Fibroblast of lung (primary cell): ENCODE data around the gene RPL11.
"Not testable (repeated sequence)": the region's sequence is repeated elsewhere in the genome, so short reads cannot be mapped to it uniquely, and the experiment has no call there.

Source experiments
- CTCF ChIP-seq, 2 donors: IDR thresholded peaks in 1 of 2; conservative IDR thresholded peaks in 1 of 2; 1 replicate in 1 of 2; 2 replicates in 1 of 2; pipeline ENCODE4 v1.5.1; 2011 to 2012; ENCODE audit warnings: low read length in 2 of 2, control low read depth in 1 of 2, inconsistent platforms in 1 of 2, low read depth in 1 of 2, mild to moderate bottlenecking in 1 of 2
- EZH2 ChIP-seq: IDR thresholded peaks from 2 replicates; pipeline ENCODE4 v1.5.1; 2012; ENCODE audit warnings: low read length, control low read depth, mild to moderate bottlenecking; ENCODE audit errors: missing control alignments

- not testable (repeated sequence) for TF ChIP-seq CTCF (conservative IDR thresholded peaks at IDR 0.05 in 1 of 2, IDR thresholded peaks at IDR 0.05 in 1 of 2; ENCODE audit: low read depth in 1 of 2, low read length in 2 of 2); EZH2
Observed at GRCh38 chr1:23688281-23688680, 3.3 kb upstream of the RPL11 start.
